ENCODE data around the gene AGAP1. TPM values are rescaled to one million over a fixed set of nuclear protein-coding genes. Genes with fewer than 3 reads are reported as not detected.

AGAP1 gene
- total RNA-seq, 1 experiment from 2014 or later: 25.8 TPM

DNA sequence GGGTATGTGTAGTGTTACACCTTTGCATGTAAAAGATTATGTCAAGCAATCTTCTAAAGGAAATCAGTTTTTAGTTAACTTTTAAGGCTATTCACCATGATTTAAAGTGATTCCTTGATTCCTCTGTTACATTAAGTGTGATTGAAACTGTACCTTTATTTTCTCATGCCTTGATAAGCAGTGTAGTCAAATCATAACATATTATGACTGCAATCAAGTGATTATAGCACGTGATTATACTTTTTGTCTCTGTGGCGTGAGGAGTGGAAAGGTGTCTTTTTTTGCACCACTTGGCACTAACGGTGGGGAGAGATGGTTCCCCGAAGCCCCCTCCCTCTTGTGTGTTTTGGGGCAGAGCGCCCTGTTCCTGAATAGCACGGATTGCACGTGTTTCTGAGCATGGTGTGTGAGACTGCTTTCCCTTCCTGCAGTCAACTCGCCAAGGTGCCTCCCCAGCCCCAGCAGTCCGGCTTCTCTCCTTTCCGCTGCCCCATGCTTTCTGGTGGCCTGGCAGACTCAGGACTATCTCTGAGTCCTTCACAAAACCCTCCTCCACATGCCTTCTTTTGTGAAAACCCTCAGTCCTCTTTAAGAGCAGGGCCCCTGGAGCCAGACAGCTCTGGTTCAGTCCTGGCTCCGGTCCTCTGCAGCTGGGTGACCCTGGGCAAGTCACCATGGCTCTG, 68.4 kb downstream of the AGAP1 start:
- Histone ChIP-seq H4K5ac (ENCODE audit: insufficient read length, low read depth, low read length) (no peak overlapping the region), H2AK5ac (ENCODE audit: insufficient read length, low read length) (no peak overlapping the region), H3K9me3 (ENCODE audit: control insufficient read depth, low read depth, low read length) (no peaks in the 10 kb centered on the region), H3T11ph (ENCODE audit: low read length) (no peak overlapping the region), H4K8ac (replicated peaks; ENCODE audit: insufficient read length, low read depth, low read length) (no peak overlapping the region), H3K27ac (ENCODE audit: insufficient read length, low read depth, low read length) (no peak overlapping the region), H2AFZ (ENCODE audit: low read length) (no peak overlapping the region), H2BK5ac (ENCODE audit: insufficient read length, low read length) (no peak overlapping the region), H3K14ac (ENCODE audit: insufficient read depth, low read length) (no peak overlapping the region), H2BK12ac (ENCODE audit: insufficient read length, low read depth, low read length) (no peak overlapping the region), H4K91ac (ENCODE audit: insufficient read length, low read depth, low read length) (no peak overlapping the region), H3K4me2 (ENCODE audit: insufficient read depth, insufficient read length, low read length) (no peak overlapping the region), H2BK20ac (ENCODE audit: low read depth, low read length, poor library complexity, severe bottlenecking) (no peak overlapping the region), H3K79me1 (ENCODE audit: insufficient read depth, low read depth, low read length, poor library complexity, severe bottlenecking) (peaks cover 8% of the 10 kb centered on the region), H3K9ac (ENCODE audit: extremely low read depth, insufficient read length, low read length) (no peak overlapping the region), H2BK120ac (ENCODE audit: low read depth, low read length, poor library complexity, severe bottlenecking) (no peak overlapping the region), H4K20me1 (ENCODE audit: control insufficient read depth, insufficient read depth, insufficient read length) (no peaks in the 10 kb centered on the region), H3K4ac (ENCODE audit: low read depth, low read length) (no peak overlapping the region), H2BK15ac (ENCODE audit: low read depth, low read length) (no peak overlapping the region), H3K56ac (ENCODE audit: insufficient read length, low read depth, low read length) (no peak overlapping the region), H3K4me1 (ENCODE audit: insufficient read depth, low read length) (no peaks in the 10 kb centered on the region; the same call in 1 of the 2 replicates), H3K79me2 (ENCODE audit: insufficient read depth, low read length) (peaks cover 8% of the 10 kb centered on the region; the same call in 1 of the 2 replicates), H3K18ac (ENCODE audit: insufficient read length, low read depth, low read length) (no peak overlapping the region), H3K23me2 (ENCODE audit: insufficient read length, low read depth, low read length, poor library complexity, severe bottlenecking) (no peaks in the 10 kb centered on the region), H3K27me3 (ENCODE audit: insufficient read depth, low read length) (no peaks in the 10 kb centered on the region), H3K23ac (ENCODE audit: insufficient read length, low read depth, low read length) (no peak overlapping the region)
- TF ChIP-seq, protein P1, sequence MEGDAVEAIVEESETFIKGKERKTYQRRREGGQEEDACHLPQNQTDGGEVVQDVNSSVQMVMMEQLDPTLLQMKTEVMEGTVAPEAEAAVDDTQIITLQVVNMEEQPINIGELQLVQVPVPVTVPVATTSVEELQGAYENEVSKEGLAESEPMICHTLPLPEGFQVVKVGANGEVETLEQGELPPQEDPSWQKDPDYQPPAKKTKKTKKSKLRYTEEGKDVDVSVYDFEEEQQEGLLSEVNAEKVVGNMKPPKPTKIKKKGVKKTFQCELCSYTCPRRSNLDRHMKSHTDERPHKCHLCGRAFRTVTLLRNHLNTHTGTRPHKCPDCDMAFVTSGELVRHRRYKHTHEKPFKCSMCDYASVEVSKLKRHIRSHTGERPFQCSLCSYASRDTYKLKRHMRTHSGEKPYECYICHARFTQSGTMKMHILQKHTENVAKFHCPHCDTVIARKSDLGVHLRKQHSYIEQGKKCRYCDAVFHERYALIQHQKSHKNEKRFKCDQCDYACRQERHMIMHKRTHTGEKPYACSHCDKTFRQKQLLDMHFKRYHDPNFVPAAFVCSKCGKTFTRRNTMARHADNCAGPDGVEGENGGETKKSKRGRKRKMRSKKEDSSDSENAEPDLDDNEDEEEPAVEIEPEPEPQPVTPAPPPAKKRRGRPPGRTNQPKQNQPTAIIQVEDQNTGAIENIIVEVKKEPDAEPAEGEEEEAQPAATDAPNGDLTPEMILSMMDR (conservative IDR thresholded peaks at IDR 0.05): no peak
- no peaks in the 10 kb centered on the region for H3K9me3 Mint-ChIP-seq
- H3K27me3 Mint-ChIP-seq (ENCODE audit: low read depth): no peaks in the 10 kb centered on the region; the same call in 1 of the 2 replicates
- H3K4me1 Mint-ChIP-seq: peaks cover 25 to 34% of the 10 kb centered on the region in 2 experiments
- WGBS (ENCODE audit: extremely low coverage, insufficient read length, low lambda C conversion rate): no CpG with 5 or more reads among the region's 11 CpGs
- peaks cover 0 to 3% (median 0%) of the 10 kb centered on the region in 3 experiments; a peak in 4 of 7 replicates for H3K36me3 Mint-ChIP-seq (ENCODE audit: insufficient read depth in 1 of 3, low read depth in 3 of 3)
- DNase-seq: no peak
- no peak overlapping the region for H3K4me3 Mint-ChIP-seq
- H3K27ac Mint-ChIP-seq: peak overlapping the region in 2 of 3 experiments; percentile 68 to 75; a peak in 3 of 7 replicates

All from H9 (cell line).